T47D (cell line): ENCODE data around the gene RARB.

Source experiments
- DNase-seq, 2 experiments: peaks; one replicate each; pipeline versions ENCODE4 v3.0.0 to v3.0.0-alpha.2; 2011 to 2012; ENCODE audit warnings: low read depth in 1 of 2, low spot score in 1 of 2
- JUND ChIP-seq: IDR thresholded peaks from 2 replicates; pipeline ENCODE4 v1.6.1; 2012; ENCODE audit warnings: low read depth
- in situ Hi-C: cut with HindIII; loops from 2 replicates; pipeline ENCODE4 v1.10.0; 2016; ENCODE audit warnings: low sequenced_read_pairs, low pct_unique_long_range_greater_than_20kb

The RARB gene

DNA sequence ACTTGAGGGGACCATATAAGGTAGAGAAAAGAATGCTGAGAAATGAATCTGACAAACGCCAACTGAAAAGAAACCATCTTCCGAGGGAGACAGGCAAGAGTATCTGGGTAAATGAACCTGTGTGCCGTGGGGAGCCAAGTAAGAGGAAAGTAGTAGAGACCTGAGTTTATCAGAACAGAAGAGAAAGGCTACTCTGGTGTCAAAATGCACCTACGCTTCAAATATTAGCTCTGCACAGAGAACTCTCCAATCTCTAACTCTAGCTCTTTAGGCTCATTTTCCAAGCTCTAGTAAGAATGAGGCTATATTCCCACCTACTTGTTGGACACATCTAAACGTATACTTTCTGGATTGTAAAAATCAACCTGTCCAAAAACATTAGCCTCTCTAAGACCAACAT lies 183.1 kb downstream of the RARB start:
- TF ChIP-seq JUND = no peak
- in situ Hi-C loops = no loop called here
- no peak for DNase-seq

DNA sequence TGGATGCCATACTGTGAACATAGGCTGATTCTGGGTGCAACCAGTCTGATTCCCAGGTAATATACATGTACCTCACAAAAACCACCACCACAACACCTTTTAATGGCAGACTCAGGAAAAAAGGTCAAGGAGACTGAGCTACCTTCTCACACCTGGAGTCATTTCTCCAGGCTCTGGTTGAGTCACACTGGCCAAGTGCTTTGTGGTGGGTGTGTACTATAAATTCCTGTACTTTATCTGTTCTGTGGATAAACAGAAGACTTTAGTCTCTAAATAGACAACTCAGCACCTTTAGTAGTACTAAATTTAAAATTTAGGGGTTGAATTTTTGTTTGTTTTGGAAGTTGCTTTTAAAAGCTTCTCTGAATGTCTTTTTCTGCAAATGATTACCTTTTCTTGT lies 190.0 kb downstream of the RARB start:
- in situ Hi-C loops = no loop called here
- no peak for DNase-seq
- no peak for TF ChIP-seq JUND

GRCh38 chr3:25619382-25619781 lies 191.3 kb downstream of the RARB start:
- no peak for DNase-seq
- no peak for TF ChIP-seq JUND
- in situ Hi-C loops = no loop called here

GRCh38 chr3:25620493-25620892 lies 192.4 kb downstream of the RARB start:
- in situ Hi-C loops = no loop called here

GRCh38 chr3:25621087-25621486 lies 193.0 kb downstream of the RARB start:
- no peak for TF ChIP-seq JUND
- no peak for DNase-seq
- in situ Hi-C loops = no loop called here

More at GRCh38 chr3:25620493-25620892, 192.4 kb downstream of the RARB start:
- TF ChIP-seq JUND = no peak
- no peak for DNase-seq

DNA sequence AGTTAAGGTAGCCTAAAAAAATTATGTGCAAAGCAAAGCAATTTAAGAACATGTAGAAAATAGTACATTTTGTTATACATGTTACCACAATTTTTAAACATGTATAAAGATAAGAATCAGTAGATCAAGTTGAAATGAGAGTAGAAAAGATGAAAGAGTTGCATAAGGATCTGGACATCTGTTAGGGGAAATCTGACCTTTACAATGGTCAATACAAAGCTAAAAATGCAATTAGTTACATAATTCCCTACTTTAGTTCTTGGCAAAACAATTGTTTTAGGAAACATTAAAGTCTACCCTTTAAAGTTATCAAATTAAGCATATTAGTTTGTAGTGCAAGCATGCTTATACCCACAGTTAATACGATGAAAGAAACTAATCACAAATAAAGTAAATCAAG lies 203.9 kb downstream of the RARB start:
- no peak for DNase-seq
- TF ChIP-seq JUND = no peak
- in situ Hi-C loops = no loop called here

GRCh38 chr3:25633919-25634318 lies 205.9 kb downstream of the RARB start:
- no peak for TF ChIP-seq JUND
- DNase-seq = no peak
- in situ Hi-C loops = no loop called here

- in situ Hi-C loops = no loop called here
- TF ChIP-seq JUND = no peak
- DNase-seq = no peak
Measured at GRCh38 chr3:25635038-25635437, 207.0 kb downstream of the RARB start.
